Stomach (tissue), 4 donors: ENCODE results near the gene ACIN1.
A peak's percentile ranks its signal among the peaks of the same experiment; 100 is the strongest.

ENCODE experiments used
- POLR2A ChIP-seq, 4 donors: fragments of 450-650 bp; IDR thresholded peaks; one replicate each; pipeline ENCODE4 v1.6.1; 2016; ENCODE audit warnings: antibody characterized with exemption in 4 of 4, control low read depth in 2 of 4, mild to moderate bottlenecking in 1 of 4, moderate library complexity in 1 of 4
- POLR2AphosphoS5 ChIP-seq, 3 donors: sonication (generic); formaldehyde crosslinking; IDR thresholded peaks; one replicate each; pipeline ENCODE4 v1.6.1; 2016; ENCODE audit warnings: antibody characterized with exemption in 3 of 3
- TF ChIP-seq, protein P1 (sequence below), 7 experiments: fragments of 450-650 bp in 4 of 7; fragments of 200-600 bp in 3 of 7; sonication (generic) in 3 of 7; IDR thresholded peaks; one replicate each; pipeline ENCODE4 v1.5.1; 2016 to 2019; ENCODE audit warnings: antibody characterized with exemption in 7 of 7, control low read depth in 2 of 7, mild to moderate bottlenecking in 1 of 7

DNA sequence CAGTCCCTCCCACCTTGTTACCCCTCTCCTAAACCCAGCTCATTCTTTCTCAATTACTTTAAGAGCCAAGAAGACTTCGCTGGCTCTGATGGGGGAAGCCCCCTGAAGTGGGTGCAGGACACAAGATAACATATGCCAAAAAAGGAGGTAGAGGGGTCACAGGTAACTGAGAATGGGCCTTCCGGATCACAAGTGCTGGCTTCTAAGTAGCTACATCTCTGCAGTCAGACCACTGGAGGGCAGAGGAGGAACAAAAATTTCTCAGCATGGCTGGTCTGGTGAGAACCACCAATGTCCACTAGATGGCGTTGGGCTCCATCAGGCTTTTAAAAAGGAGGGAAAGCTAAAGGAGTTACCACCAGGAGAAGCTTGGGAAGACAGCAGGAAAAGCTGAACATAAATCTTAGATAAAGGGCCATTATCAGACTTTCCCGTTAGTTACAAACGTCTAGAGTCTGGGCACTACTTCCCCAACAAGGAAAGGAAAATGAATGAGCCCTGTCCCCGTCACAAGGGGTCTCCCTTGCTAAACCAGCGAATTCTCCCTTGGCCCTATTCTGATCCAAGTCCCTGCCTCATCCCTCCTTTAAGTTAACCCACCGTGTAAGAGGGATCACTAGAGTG is 26.0 kb downstream of the ACIN1 start:
- TF ChIP-seq POLR2A (IDR thresholded peaks at IDR 0.05) = no peak
- TF ChIP-seq, protein P1, sequence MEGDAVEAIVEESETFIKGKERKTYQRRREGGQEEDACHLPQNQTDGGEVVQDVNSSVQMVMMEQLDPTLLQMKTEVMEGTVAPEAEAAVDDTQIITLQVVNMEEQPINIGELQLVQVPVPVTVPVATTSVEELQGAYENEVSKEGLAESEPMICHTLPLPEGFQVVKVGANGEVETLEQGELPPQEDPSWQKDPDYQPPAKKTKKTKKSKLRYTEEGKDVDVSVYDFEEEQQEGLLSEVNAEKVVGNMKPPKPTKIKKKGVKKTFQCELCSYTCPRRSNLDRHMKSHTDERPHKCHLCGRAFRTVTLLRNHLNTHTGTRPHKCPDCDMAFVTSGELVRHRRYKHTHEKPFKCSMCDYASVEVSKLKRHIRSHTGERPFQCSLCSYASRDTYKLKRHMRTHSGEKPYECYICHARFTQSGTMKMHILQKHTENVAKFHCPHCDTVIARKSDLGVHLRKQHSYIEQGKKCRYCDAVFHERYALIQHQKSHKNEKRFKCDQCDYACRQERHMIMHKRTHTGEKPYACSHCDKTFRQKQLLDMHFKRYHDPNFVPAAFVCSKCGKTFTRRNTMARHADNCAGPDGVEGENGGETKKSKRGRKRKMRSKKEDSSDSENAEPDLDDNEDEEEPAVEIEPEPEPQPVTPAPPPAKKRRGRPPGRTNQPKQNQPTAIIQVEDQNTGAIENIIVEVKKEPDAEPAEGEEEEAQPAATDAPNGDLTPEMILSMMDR (IDR thresholded peaks at IDR 0.05) = peak in 5 of 7 experiments; percentile 94 to 98 (median 97)
- peak in 2 of 3 donors; percentile 59 to 76 for TF ChIP-seq POLR2AphosphoS5 (IDR thresholded peaks at IDR 0.05)
